Mesenchymal stem cell (in vitro differentiated cells and primary cell): ENCODE measurements around the gene ZNF600.
"Not testable (repeated sequence)": the region's sequence is repeated elsewhere in the genome, so short reads cannot be mapped to it uniquely, and the experiment has no call there.

ENCODE experiments used
- DNase-seq: peaks from one replicate; pipeline ENCODE4 v3.0.0-alpha.2; 2013
- H2AFZ ChIP-seq: one replicate; pipeline ENCODE4 v1.6.1; 2013; ENCODE audit warnings: low read depth, mild to moderate bottlenecking, control low read depth, inconsistent platforms, low read length, moderate library complexity
- H2AK5ac ChIP-seq: 2 replicates; pipeline ENCODE4 v1.6.1; 2013; ENCODE audit warnings: low read length, moderate library complexity, mild to moderate bottlenecking, inconsistent platforms; ENCODE audit not compliant: severe bottlenecking
- H2BK120ac ChIP-seq: one replicate; pipeline ENCODE4 v1.6.1; 2013; ENCODE audit warnings: low read depth, mild to moderate bottlenecking, inconsistent platforms, low read length, moderate library complexity
- H2BK12ac ChIP-seq, 2 experiments: one replicate each; pipeline ENCODE4 v1.6.1; 2013; ENCODE audit warnings: inconsistent platforms in 2 of 2, low read length in 2 of 2, mild to moderate bottlenecking in 2 of 2, moderate library complexity in 2 of 2, control low read depth in 1 of 2
- H2BK15ac ChIP-seq: one replicate; pipeline ENCODE4 v1.6.1; 2013; ENCODE audit warnings: mild to moderate bottlenecking, low read depth, inconsistent platforms; ENCODE audit not compliant: poor library complexity, severe bottlenecking
- H2BK5ac ChIP-seq: 2 replicates; pipeline ENCODE4 v1.6.1; 2013; ENCODE audit warnings: low read depth, mild to moderate bottlenecking, low read length, control low read depth, inconsistent platforms; ENCODE audit not compliant: poor library complexity, severe bottlenecking
- H3K14ac ChIP-seq, 2 experiments: one replicate each; pipeline ENCODE4 v1.6.1; 2013; ENCODE audit warnings: inconsistent platforms in 2 of 2, low read length in 2 of 2, control low read depth in 1 of 2, mild to moderate bottlenecking in 1 of 2, moderate library complexity in 1 of 2
- H3K18ac ChIP-seq, 2 experiments: one replicate each; pipeline ENCODE4 v1.6.1; 2013; ENCODE audit warnings: inconsistent platforms in 2 of 2, low read length in 2 of 2, control low read depth in 1 of 2, low read depth in 1 of 2, mild to moderate bottlenecking in 1 of 2
- H3K23ac ChIP-seq, 2 experiments: one replicate each; pipeline ENCODE4 v1.6.1; 2013; ENCODE audit warnings: inconsistent platforms in 2 of 2, low read length in 2 of 2, mild to moderate bottlenecking in 2 of 2, moderate library complexity in 2 of 2, control low read depth in 1 of 2
- H3K27ac ChIP-seq: 2 replicates; pipeline ENCODE4 v1.5.1; 2013; ENCODE audit warnings: mild to moderate bottlenecking, moderate library complexity, low read length, control low read depth, inconsistent platforms; ENCODE audit not compliant: poor library complexity, severe bottlenecking
- H3K27me3 ChIP-seq, 2 experiments: 2 replicates each; pipeline versions ENCODE4 v1.6.1 to v1.7.0; 2013; ENCODE audit warnings: low read length in 2 of 2, mild to moderate bottlenecking in 2 of 2, moderate library complexity in 2 of 2, control low read depth in 1 of 2, inconsistent platforms in 1 of 2; ENCODE audit not compliant: control insufficient read depth in 1 of 2, insufficient read depth in 1 of 2
- H3K36me3 ChIP-seq, 2 experiments: 2 replicates each; pipeline versions ENCODE4 v1.6.1 to v1.7.0; 2013; ENCODE audit warnings: low read length in 2 of 2, control low read depth in 1 of 2, inconsistent platforms in 1 of 2, low read depth in 1 of 2, mild to moderate bottlenecking in 1 of 2; ENCODE audit not compliant: insufficient read depth in 2 of 2, control insufficient read depth in 1 of 2
- H3K4ac ChIP-seq, 2 experiments: one replicate each; pipeline ENCODE4 v1.6.1; 2013; ENCODE audit warnings: inconsistent platforms in 2 of 2, low read length in 2 of 2, mild to moderate bottlenecking in 2 of 2, moderate library complexity in 2 of 2, control low read depth in 1 of 2, low read depth in 1 of 2
- H3K4me1 ChIP-seq: 2 replicates; pipeline ENCODE4 v1.6.1; 2013; ENCODE audit warnings: low read depth, low read length, control low read depth; ENCODE audit not compliant: control insufficient read depth, insufficient read depth
- H3K4me2 ChIP-seq: 2 replicates; pipeline ENCODE4 v1.6.1; 2013; ENCODE audit warnings: low read length, mild to moderate bottlenecking, inconsistent platforms; ENCODE audit not compliant: poor library complexity, severe bottlenecking
- H3K4me3 ChIP-seq, 2 experiments: 2 replicates each; pipeline versions ENCODE4 v1.5.1 to v1.7.0; 2013; ENCODE audit warnings: low read length in 2 of 2, mild to moderate bottlenecking in 2 of 2, control low read depth in 1 of 2, low read depth in 1 of 2; ENCODE audit not compliant: insufficient read depth in 1 of 2
- H3K79me1 ChIP-seq: replicated peaks from 2 replicates; pipeline ENCODE4 v1.6.1; 2013; ENCODE audit warnings: mild to moderate bottlenecking, control low read depth, low read length, inconsistent platforms; ENCODE audit not compliant: poor library complexity, severe bottlenecking
- H3K9ac ChIP-seq: 2 replicates; pipeline ENCODE4 v1.7.0; 2013; ENCODE audit warnings: mild to moderate bottlenecking, low read length, moderate library complexity
- H3K9me3 ChIP-seq: 2 replicates; pipeline ENCODE4 v1.7.0; 2013; ENCODE audit warnings: mild to moderate bottlenecking, low read length; ENCODE audit not compliant: control insufficient read depth
- H4K8ac ChIP-seq: one replicate; pipeline ENCODE4 v1.6.1; 2013; ENCODE audit warnings: inconsistent platforms, mild to moderate bottlenecking, low read length, moderate library complexity
- H4K91ac ChIP-seq: one replicate; pipeline ENCODE4 v1.6.1; 2013; ENCODE audit warnings: mild to moderate bottlenecking, low read length, inconsistent platforms
- WGBS: methylation state at CpG from one replicate; pipeline ENCODE4 v1.1.7; 2013; ENCODE audit warnings: mixed read lengths; 5-methylcytosine and 5-hydroxymethylcytosine counted together

ZNF600 gene

GRCh38 chr19:52749780-52750179 is 36.8 kb downstream of the ZNF600 start:
- H3K18ac ChIP-seq: no peak overlapping the region

DNA sequence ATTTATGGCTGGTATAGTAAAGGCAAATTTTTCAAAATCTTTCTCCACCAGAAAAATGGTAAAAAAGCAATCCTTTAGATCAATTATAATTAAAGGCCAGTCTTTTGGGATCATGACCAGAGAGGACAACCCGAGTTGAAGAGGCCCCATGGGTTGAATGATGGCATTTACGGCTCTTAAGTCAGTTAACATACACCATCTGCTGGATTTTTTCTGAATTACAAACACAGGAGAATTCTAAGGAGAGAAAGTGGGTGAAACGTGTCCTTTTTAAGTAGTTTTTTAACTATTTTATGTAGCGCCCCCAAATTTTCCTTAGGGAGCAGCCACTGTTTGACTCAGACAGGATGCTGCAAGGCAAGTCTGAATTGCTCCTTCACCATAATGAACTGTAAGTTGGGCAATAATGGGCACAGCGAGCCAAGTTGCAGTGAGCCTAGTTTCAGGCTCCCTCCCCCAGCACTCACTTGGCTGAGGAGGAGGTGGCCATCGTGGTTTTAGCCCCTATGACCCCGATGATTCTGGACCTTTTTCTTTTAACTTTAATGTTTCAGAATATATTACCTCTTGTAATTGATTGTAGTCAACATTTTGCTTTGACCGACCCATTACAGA is 38.1 kb downstream of the ZNF600 start:
- no peaks in the 10 kb centered on the region for H3K4me1 ChIP-seq
- H4K8ac ChIP-seq: no peak overlapping the region
- no peak overlapping the region for H3K4me3 ChIP-seq
- no peak overlapping the region for H2BK12ac ChIP-seq
- no peaks in the 10 kb centered on the region for H3K79me1 ChIP-seq
- 33% methylated on average over 6 of the region's 8 CpGs for whole genome bisulfite sequencing
- no peak overlapping the region for H3K4ac ChIP-seq
- H3K23ac ChIP-seq: no peak overlapping the region
- H3K9me3 ChIP-seq: no peaks in the 10 kb centered on the region
- no peaks in the 10 kb centered on the region for H3K27me3 ChIP-seq
- H3K4me2 ChIP-seq: no peak overlapping the region
- no peaks in the 10 kb centered on the region for H3K36me3 ChIP-seq
- no peak overlapping the region for H2AFZ ChIP-seq
- no peak overlapping the region for H2AK5ac ChIP-seq
- no peak overlapping the region for H3K27ac ChIP-seq
- H3K14ac ChIP-seq: no peak overlapping the region
- DNase-seq: peak; percentile 52
- H2BK5ac ChIP-seq: no peak overlapping the region
- no peak overlapping the region for H2BK120ac ChIP-seq
- H4K91ac ChIP-seq: no peak overlapping the region
- no peak overlapping the region for H3K9ac ChIP-seq
- no peak overlapping the region for H2BK15ac ChIP-seq
- H3K18ac ChIP-seq: no peak overlapping the region

More at GRCh38 chr19:52749780-52750179, 36.8 kb downstream of the ZNF600 start:
- no peak overlapping the region for H3K9ac ChIP-seq
- no peak overlapping the region for H2BK5ac ChIP-seq
- H2BK12ac ChIP-seq: no peak overlapping the region
- no peaks in the 10 kb centered on the region for H3K79me1 ChIP-seq
- no peaks in the 10 kb centered on the region for H3K36me3 ChIP-seq
- no peak overlapping the region for H3K23ac ChIP-seq
- DNase-seq: no peak
- H2BK15ac ChIP-seq: no peak overlapping the region
- no peak overlapping the region for H3K14ac ChIP-seq
- no peak overlapping the region for H4K91ac ChIP-seq
- WGBS: 50% methylated on average over 1 of the region's 4 CpGs
- no peaks in the 10 kb centered on the region for H3K4me1 ChIP-seq
- H3K27me3 ChIP-seq: no peaks in the 10 kb centered on the region
- no peak overlapping the region for H3K27ac ChIP-seq
- H2BK120ac ChIP-seq: no peak overlapping the region
- H2AFZ ChIP-seq: no peak overlapping the region
- peaks cover 3% of the 10 kb centered on the region for H3K9me3 ChIP-seq
- H3K4me3 ChIP-seq: no peak overlapping the region
- no peak overlapping the region for H2AK5ac ChIP-seq
- no peak overlapping the region for H3K4me2 ChIP-seq
- no peak overlapping the region for H3K4ac ChIP-seq
- no peak overlapping the region for H4K8ac ChIP-seq

DNA sequence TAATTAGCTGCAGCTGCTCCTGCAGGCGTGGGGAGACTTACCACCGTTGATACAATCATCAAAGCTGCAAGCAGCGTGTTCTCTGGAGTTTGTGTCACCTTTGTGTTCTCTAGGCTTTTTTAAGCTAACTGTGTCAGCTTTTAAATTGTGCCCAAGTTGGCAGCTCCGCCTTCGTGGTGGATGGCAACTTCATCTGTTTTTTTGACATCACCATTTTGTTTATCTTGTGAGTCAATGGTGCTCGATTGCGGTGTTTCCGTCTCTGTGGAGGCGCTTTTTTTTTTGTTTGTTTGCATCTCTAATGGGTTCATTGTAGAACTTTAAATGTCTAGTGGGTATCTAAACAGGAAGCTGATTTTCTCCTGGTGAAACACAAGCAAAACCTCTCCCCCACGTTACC is 40.7 kb downstream of the ZNF600 start:
- not testable (repeated sequence) for H3K9me3 ChIP-seq, H3K4me1 ChIP-seq, H3K4ac ChIP-seq, H4K91ac ChIP-seq, H3K36me3 ChIP-seq, H2BK12ac ChIP-seq, H2AFZ ChIP-seq, H2AK5ac ChIP-seq, H3K27me3 ChIP-seq, H3K4me2 ChIP-seq, H2BK120ac ChIP-seq, H4K8ac ChIP-seq, H3K27ac ChIP-seq, H3K9ac ChIP-seq, H3K14ac ChIP-seq, DNase-seq, H3K4me3 ChIP-seq, H2BK15ac ChIP-seq, H2BK5ac ChIP-seq, H3K18ac ChIP-seq, H3K79me1 ChIP-seq, H3K23ac ChIP-seq
- 53% methylated on average over 5 of the region's 10 CpGs for WGBS

DNA sequence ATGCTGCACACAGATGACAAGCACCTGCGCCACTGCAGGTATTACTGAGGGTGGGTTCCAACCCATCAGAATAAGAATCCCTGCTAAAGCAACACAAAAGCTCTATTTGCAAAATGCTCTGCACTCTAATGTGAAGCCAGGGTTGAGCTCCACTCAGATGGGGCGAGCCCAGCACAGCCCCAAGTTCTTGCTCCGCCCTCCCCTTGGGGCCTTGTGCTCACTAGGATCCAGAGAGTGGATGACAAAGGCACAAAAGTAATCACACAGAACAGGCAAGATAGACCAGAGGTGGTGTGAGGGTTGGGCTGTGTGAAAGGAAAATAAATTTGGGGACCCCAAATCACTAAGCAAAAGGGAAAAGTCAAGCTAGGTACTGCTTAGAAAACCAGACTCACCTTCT is 43.5 kb downstream of the ZNF600 start:
- no peak overlapping the region for H4K8ac ChIP-seq
- DNase-seq: no peak
- no peak overlapping the region for H2BK15ac ChIP-seq
- no peak overlapping the region for H2BK120ac ChIP-seq
- H3K18ac ChIP-seq: no peak overlapping the region
- H3K27ac ChIP-seq: no peak overlapping the region
- H3K79me1 ChIP-seq: no peaks in the 10 kb centered on the region
- H3K36me3 ChIP-seq: no peaks in the 10 kb centered on the region
- no peak overlapping the region for H2AK5ac ChIP-seq
- H4K91ac ChIP-seq: no peak overlapping the region
- H2AFZ ChIP-seq: no peak overlapping the region
- no peak overlapping the region for H3K14ac ChIP-seq
- no peak overlapping the region for H3K4ac ChIP-seq
- H3K9ac ChIP-seq: no peak overlapping the region
- H3K27me3 ChIP-seq: no peaks in the 10 kb centered on the region
- H2BK12ac ChIP-seq: no peak overlapping the region
- no peak overlapping the region for H3K23ac ChIP-seq
- no peaks in the 10 kb centered on the region for H3K9me3 ChIP-seq
- peaks cover 1% of the 10 kb centered on the region for H3K4me1 ChIP-seq
- H2BK5ac ChIP-seq: no peak overlapping the region
- H3K4me3 ChIP-seq: no peak overlapping the region
- WGBS: 72% methylated on average over 3 of the region's 3 CpGs
- no peak overlapping the region for H3K4me2 ChIP-seq
